Fibroblast of skin of abdomen (primary cell): ENCODE results near the gene NDST1.

Source experiments
- DNase-seq: peaks from one replicate; pipeline ENCODE4 v3.0.0-alpha.2; 2013

The NDST1 gene

GRCh38 chr5:150489360-150490295 is 18.3 kb upstream of the NDST1 start:
- no peak for DNase-seq

- no peak for DNase-seq
These were observed 17.6 kb upstream of the NDST1 start for GRCh38 chr5:150490296-150490669.

GRCh38 chr5:150490754-150491153 is 17.2 kb upstream of the NDST1 start:
- no peak for DNase-seq

- DNase-seq: no peak
These were observed 16.1 kb upstream of the NDST1 start for GRCh38 chr5:150491876-150492275.

- peak; percentile 66 for DNase-seq
These were observed 15.3 kb upstream of the NDST1 start for GRCh38 chr5:150492621-150493020.

GRCh38 chr5:150496098-150496497 is 11.8 kb upstream of the NDST1 start:
- DNase-seq: no peak

GRCh38 chr5:150496534-150496933 is 11.4 kb upstream of the NDST1 start:
- DNase-seq: no peak

GRCh38 chr5:150497274-150497988 is 10.5 kb upstream of the NDST1 start:
- peak; percentile 91 for DNase-seq

- DNase-seq: no peak
These were observed 10.0 kb upstream of the NDST1 start for GRCh38 chr5:150497989-150498317.

GRCh38 chr5:150498501-150498900 is 9.4 kb upstream of the NDST1 start:
- DNase-seq: no peak

- DNase-seq: no peak
These were observed 9.0 kb upstream of the NDST1 start for GRCh38 chr5:150498971-150499370.

- DNase-seq: no peak
These were observed 8.4 kb upstream of the NDST1 start for GRCh38 chr5:150499437-150499956.

GRCh38 chr5:150500328-150500841 is 7.5 kb upstream of the NDST1 start:
- no peak for DNase-seq

- DNase-seq: no peak
These were observed 7.0 kb upstream of the NDST1 start for GRCh38 chr5:150500905-150501304.

- DNase-seq: no peak
These were observed 5.8 kb upstream of the NDST1 start for GRCh38 chr5:150502106-150502505.

GRCh38 chr5:150502847-150503246 is 5.1 kb upstream of the NDST1 start:
- no peak for DNase-seq

GRCh38 chr5:150503386-150503785 is 4.5 kb upstream of the NDST1 start:
- DNase-seq: no peak

- no peak for DNase-seq
These were observed 3.8 kb upstream of the NDST1 start for GRCh38 chr5:150503977-150504620.

GRCh38 chr5:150505041-150505511 is 2.9 kb upstream of the NDST1 start:
- peak; percentile 47 for DNase-seq

GRCh38 chr5:150505816-150506215 is 2.1 kb upstream of the NDST1 start:
- DNase-seq: no peak

GRCh38 chr5:150506571-150507473 is 1.1 kb upstream of the NDST1 start:
- DNase-seq: no peak

GRCh38 chr5:150508277-150508640 is 328 bp downstream of the NDST1 start:
- DNase-seq: no peak
